ENCODE data around the gene CRMP1. TPM values are rescaled to one million over a fixed set of nuclear protein-coding genes. Genes with fewer than 3 reads are reported as not detected.

The CRMP1 gene
- total RNA-seq, 1 experiment from 2014 or later, result not detected

DNA sequence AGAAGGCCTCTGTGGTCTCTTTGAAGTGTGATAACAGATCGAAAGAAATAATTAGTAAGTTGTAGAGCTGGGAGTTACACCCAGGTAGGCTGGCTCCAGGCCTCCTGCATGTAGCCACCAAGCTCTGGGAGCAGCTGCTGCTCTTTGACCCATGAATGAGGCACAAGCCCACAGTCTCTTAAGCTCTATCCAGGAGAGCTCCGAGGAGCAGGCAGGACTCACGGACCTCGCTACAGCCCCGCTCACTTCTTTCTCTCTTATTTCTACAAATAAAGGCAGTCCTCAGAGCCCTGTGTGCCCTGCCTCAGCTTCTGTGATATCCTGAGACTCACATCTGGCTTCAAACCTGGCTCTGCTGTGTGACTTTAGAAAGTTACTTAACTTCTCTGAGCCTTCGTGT is 95.0 kb downstream of the CRMP1 start:
- no TSS peak for BruUV-seq (replicated peaks)
- no peaks in the 10 kb centered on the region for H3K9me2 ChIP-seq (ENCODE audit: insufficient read depth)
- H2AFZ ChIP-seq, result no peak overlapping the region
- H3K9me3 ChIP-seq (ENCODE audit: insufficient read depth, low read depth), result no peaks in the 10 kb centered on the region
- intact Hi-C loops (cut with micrococcal nuclease; ENCODE audit: unreplicated experiment), result no loop called here
- no peaks in the 10 kb centered on the region for H3K79me2 ChIP-seq (ENCODE audit: low read depth)
- no peaks in the 10 kb centered on the region for H3K27me3 ChIP-seq (ENCODE audit: insufficient read depth, low read depth)
- no peak for DNase-seq
- ChIA-PET CTCF (no interaction called here), POLR2A (ENCODE audit: unreplicated experiment) (no interaction called here)
- no peaks in the 10 kb centered on the region for H4K20me1 ChIP-seq (ENCODE audit: insufficient read depth)
- H3K4me1 ChIP-seq (replicated peaks; ENCODE audit: insufficient read depth), result no peaks in the 10 kb centered on the region
- no peaks in the 10 kb centered on the region for H3K36me3 ChIP-seq (ENCODE audit: low read depth)
- no peaks in the 10 kb centered on the region for H3F3A ChIP-seq (ENCODE audit: insufficient read depth, low read depth)
- no peak overlapping the region for H3K4me3 ChIP-seq
- H3K4me2 ChIP-seq, result no peak overlapping the region
- no peak for TF ChIP-seq EZH2 (IDR thresholded peaks at IDR 0.05; ENCODE audit: low read depth)
- TF ChIP-seq CTCF (conservative IDR thresholded peaks at IDR 0.05), result no peak
- no peak overlapping the region for H3K27ac ChIP-seq

DNA sequence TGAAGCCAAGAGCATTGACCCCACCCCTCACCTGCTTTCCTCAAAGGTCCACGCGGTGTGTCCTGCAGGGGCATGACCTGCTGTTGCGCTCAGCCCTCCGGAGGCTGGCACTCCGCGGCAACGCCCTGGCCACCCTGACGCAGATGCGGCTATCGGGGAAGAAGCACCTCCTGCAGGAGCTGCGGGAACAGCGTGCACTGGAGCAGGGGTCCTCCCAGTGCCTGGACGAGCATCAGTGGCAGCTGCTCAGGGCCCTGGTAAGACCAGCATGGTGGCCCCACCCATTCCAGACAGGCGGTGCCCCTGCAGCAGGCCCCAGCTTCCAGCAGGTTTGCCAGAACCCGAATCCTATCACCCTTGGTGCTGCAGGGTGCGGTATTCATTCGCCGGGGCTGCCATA is 95.9 kb downstream of the CRMP1 start:
- no peak overlapping the region for H3K4me2 ChIP-seq
- no peaks in the 10 kb centered on the region for H3K36me3 ChIP-seq (ENCODE audit: low read depth)
- H2AFZ ChIP-seq, result no peak overlapping the region
- no TSS peak for BruUV-seq (replicated peaks)
- ChIA-PET POLR2A (ENCODE audit: unreplicated experiment) (no interaction called here), CTCF (no interaction called here)
- H3K79me2 ChIP-seq (ENCODE audit: low read depth), result no peaks in the 10 kb centered on the region
- intact Hi-C loops (cut with micrococcal nuclease; ENCODE audit: unreplicated experiment), result no loop called here
- DNase-seq, result no peak
- H3K4me3 ChIP-seq, result no peak overlapping the region
- H3K9me2 ChIP-seq (ENCODE audit: insufficient read depth), result no peaks in the 10 kb centered on the region
- no peaks in the 10 kb centered on the region for H3K9me3 ChIP-seq (ENCODE audit: insufficient read depth, low read depth)
- H4K20me1 ChIP-seq (ENCODE audit: insufficient read depth), result no peaks in the 10 kb centered on the region
- no peaks in the 10 kb centered on the region for H3K27me3 ChIP-seq (ENCODE audit: insufficient read depth, low read depth)
- no peaks in the 10 kb centered on the region for H3K4me1 ChIP-seq (replicated peaks; ENCODE audit: insufficient read depth)
- H3F3A ChIP-seq (ENCODE audit: insufficient read depth, low read depth), result no peaks in the 10 kb centered on the region
- TF ChIP-seq CTCF (conservative IDR thresholded peaks at IDR 0.05) (no peak), EZH2 (IDR thresholded peaks at IDR 0.05; ENCODE audit: low read depth) (no peak)
- H3K27ac ChIP-seq, result no peak overlapping the region

DNA sequence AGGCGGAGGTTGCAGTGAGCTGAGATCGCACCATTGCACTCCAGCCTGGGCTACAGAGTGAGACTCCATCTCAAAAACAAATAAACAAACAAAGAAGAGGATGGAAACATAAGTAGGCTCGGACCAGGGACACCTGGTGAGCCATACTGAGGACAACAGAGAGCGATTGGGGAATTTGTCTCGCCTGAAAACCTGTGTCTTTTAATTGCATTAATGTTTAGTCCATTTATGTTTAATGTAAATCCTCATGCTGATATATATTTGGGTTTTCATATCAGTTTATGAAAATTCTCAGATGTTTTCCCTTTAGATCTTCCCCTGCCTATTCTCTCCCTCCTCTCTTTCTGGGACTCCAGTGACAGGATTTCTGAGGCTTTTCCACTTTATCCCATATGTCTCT is 97.3 kb downstream of the CRMP1 start:
- no peak for TF ChIP-seq EZH2 (IDR thresholded peaks at IDR 0.05; ENCODE audit: low read depth)
- TF ChIP-seq CTCF (conservative IDR thresholded peaks at IDR 0.05), result no peak
- no peaks in the 10 kb centered on the region for H3K9me2 ChIP-seq (ENCODE audit: insufficient read depth)
- intact Hi-C loops (cut with micrococcal nuclease; ENCODE audit: unreplicated experiment), result no loop called here
- no TSS peak for BruUV-seq (replicated peaks)
- ChIA-PET CTCF (no interaction called here), POLR2A (ENCODE audit: unreplicated experiment) (no interaction called here)
- H3F3A ChIP-seq (ENCODE audit: insufficient read depth, low read depth), result no peaks in the 10 kb centered on the region
- no peak overlapping the region for H3K4me2 ChIP-seq
- no peak overlapping the region for H2AFZ ChIP-seq
- no peaks in the 10 kb centered on the region for H3K79me2 ChIP-seq (ENCODE audit: low read depth)
- H3K4me1 ChIP-seq (replicated peaks; ENCODE audit: insufficient read depth), result no peaks in the 10 kb centered on the region
- H3K9me3 ChIP-seq (ENCODE audit: insufficient read depth, low read depth), result no peaks in the 10 kb centered on the region
- H4K20me1 ChIP-seq (ENCODE audit: insufficient read depth), result no peaks in the 10 kb centered on the region
- H3K36me3 ChIP-seq (ENCODE audit: low read depth), result no peaks in the 10 kb centered on the region
- no peaks in the 10 kb centered on the region for H3K27me3 ChIP-seq (ENCODE audit: insufficient read depth, low read depth)
- no peak overlapping the region for H3K4me3 ChIP-seq
- no peak for DNase-seq
- H3K27ac ChIP-seq, result no peak overlapping the region

Data from PC-9 (cell line).